Measurements from ENCODE around the gene DYNLT1. TPM values are rescaled to one million over a fixed set of nuclear protein-coding genes. Genes with fewer than 3 reads are reported as not detected.

Gene DYNLT1
- total and polyA plus RNA-seq, 5 donors from 2014 or later, result 103 to 127 (median 121) TPM

- peaks cover 10 to 15% (median 13%) of the 10 kb centered on the region in 4 donors for H3K4me1 Mint-ChIP-seq
- H3K27ac Mint-ChIP-seq, result peak overlapping the region in 2 of 3 donors; percentile 80
- no peaks in the 10 kb centered on the region for H3K9me3 ChIP-seq (ENCODE audit: control insufficient read depth in 2 of 2, low read length in 2 of 2)
- peaks cover 0 to 2% (median 0%) of the 10 kb centered on the region in 7 donors for H3K9me3 Mint-ChIP-seq
- no peaks in the 10 kb centered on the region for H3K27me3 Mint-ChIP-seq
- H3K27me3 ChIP-seq (ENCODE audit: control insufficient read depth, insufficient read depth, low read length), result no peaks in the 10 kb centered on the region
- DNase-seq, result no peak
- peaks cover 80% of the 10 kb centered on the region for H3K36me3 ChIP-seq (ENCODE audit: control insufficient read depth, insufficient read depth, low read length)
- no peak overlapping the region for H3K4me3 Mint-ChIP-seq
- peak in 1 of 2 donors; percentile 47 for ATAC-seq (ENCODE audit: low read depth in 2 of 2)
- H3K4me3 ChIP-seq (ENCODE audit: low read depth, low read length), result no peak overlapping the region
- peaks cover 46% of the 10 kb centered on the region for H3K36me3 Mint-ChIP-seq
- peaks cover 2% of the 10 kb centered on the region for H3K4me1 ChIP-seq (ENCODE audit: control insufficient read depth, insufficient read depth, low read length, poor library complexity, severe bottlenecking)
- no peak overlapping the region for H3K27ac ChIP-seq (ENCODE audit: insufficient read depth, low read length, poor library complexity, severe bottlenecking)
Measured at GRCh38 chr6:158629367-158630221, 14.9 kb downstream of the DYNLT1 start.

GRCh38 chr6:158628542-158628941 lies 16.0 kb downstream of the DYNLT1 start:
- ATAC-seq (ENCODE audit: low read depth in 2 of 2), result no peak
- no peaks in the 10 kb centered on the region for H3K27me3 Mint-ChIP-seq
- Histone ChIP-seq H3K27me3 (ENCODE audit: control insufficient read depth, insufficient read depth, low read length) (no peaks in the 10 kb centered on the region), H3K36me3 (ENCODE audit: control insufficient read depth, insufficient read depth, low read length) (peaks cover 85% of the 10 kb centered on the region), H3K4me1 (ENCODE audit: control insufficient read depth, insufficient read depth, low read length, poor library complexity, severe bottlenecking) (no peaks in the 10 kb centered on the region), H3K27ac (ENCODE audit: insufficient read depth, low read length, poor library complexity, severe bottlenecking) (no peak overlapping the region), H3K9me3 (ENCODE audit: control insufficient read depth in 2 of 2, low read length in 2 of 2) (no peaks in the 10 kb centered on the region), H3K4me3 (ENCODE audit: low read depth, low read length) (no peak overlapping the region)
- H3K9me3 Mint-ChIP-seq, result peaks cover 0 to 2% (median 0%) of the 10 kb centered on the region in 7 donors
- no peak for DNase-seq
- no peak overlapping the region for H3K4me3 Mint-ChIP-seq
- H3K4me1 Mint-ChIP-seq, result peaks cover 7 to 11% (median 8%) of the 10 kb centered on the region in 4 donors
- H3K36me3 Mint-ChIP-seq, result peaks cover 46% of the 10 kb centered on the region
- H3K27ac Mint-ChIP-seq, result no peak overlapping the region

GRCh38 chr6:158627940-158628211 lies 16.7 kb downstream of the DYNLT1 start:
- Histone ChIP-seq H3K27me3 (ENCODE audit: control insufficient read depth, insufficient read depth, low read length) (no peaks in the 10 kb centered on the region), H3K4me3 (ENCODE audit: low read depth, low read length) (no peak overlapping the region), H3K36me3 (ENCODE audit: control insufficient read depth, insufficient read depth, low read length) (peaks cover 80% of the 10 kb centered on the region), H3K27ac (ENCODE audit: insufficient read depth, low read length, poor library complexity, severe bottlenecking) (no peak overlapping the region), H3K4me1 (ENCODE audit: control insufficient read depth, insufficient read depth, low read length, poor library complexity, severe bottlenecking) (no peaks in the 10 kb centered on the region), H3K9me3 (ENCODE audit: control insufficient read depth in 2 of 2, low read length in 2 of 2) (no peaks in the 10 kb centered on the region)
- peak overlapping the region in 2 of 3 donors; percentile 76 to 83 for H3K27ac Mint-ChIP-seq
- no peak overlapping the region for H3K4me3 Mint-ChIP-seq
- peaks cover 7 to 12% (median 8%) of the 10 kb centered on the region in 4 donors for H3K4me1 Mint-ChIP-seq
- DNase-seq, result no peak
- ATAC-seq (ENCODE audit: low read depth in 2 of 2), result no peak
- peaks cover 46% of the 10 kb centered on the region for H3K36me3 Mint-ChIP-seq
- peaks cover 0 to 2% (median 0%) of the 10 kb centered on the region in 7 donors for H3K9me3 Mint-ChIP-seq
- H3K27me3 Mint-ChIP-seq, result no peaks in the 10 kb centered on the region

GRCh38 chr6:158627168-158627939 lies 17.2 kb downstream of the DYNLT1 start:
- ATAC-seq (ENCODE audit: low read depth in 2 of 2) (no peak), DNase-seq (no peak)
- H3K36me3 Mint-ChIP-seq, result peaks cover 44% of the 10 kb centered on the region

GRCh38 chr6:158626360-158627167 lies 18.0 kb downstream of the DYNLT1 start:
- Histone ChIP-seq H3K9me3 (ENCODE audit: control insufficient read depth in 2 of 2, low read length in 2 of 2) (no peaks in the 10 kb centered on the region), H3K36me3 (ENCODE audit: control insufficient read depth, insufficient read depth, low read length) (peaks cover 84% of the 10 kb centered on the region), H3K27ac (ENCODE audit: insufficient read depth, low read length, poor library complexity, severe bottlenecking) (no peak overlapping the region), H3K4me1 (ENCODE audit: control insufficient read depth, insufficient read depth, low read length, poor library complexity, severe bottlenecking) (no peaks in the 10 kb centered on the region), H3K4me3 (ENCODE audit: low read depth, low read length) (no peak overlapping the region), H3K27me3 (ENCODE audit: control insufficient read depth, insufficient read depth, low read length) (no peaks in the 10 kb centered on the region)
- Mint-ChIP-seq H3K4me3 (no peak overlapping the region), H3K9me3 (peaks cover 0 to 2% (median 0%) of the 10 kb centered on the region in 7 donors), H3K4me1 (peaks cover 4 to 10% (median 7%) of the 10 kb centered on the region in 4 donors), H3K27ac (peak overlapping the region in 2 of 3 donors; percentile 76 to 83), H3K36me3 (peaks cover 42% of the 10 kb centered on the region), H3K27me3 (no peaks in the 10 kb centered on the region)
- ATAC-seq (ENCODE audit: low read depth in 2 of 2) (no peak), DNase-seq (no peak)

More at GRCh38 chr6:158627168-158627939, 17.2 kb downstream of the DYNLT1 start:
- H3K9me3 Mint-ChIP-seq, result peaks cover 0 to 2% (median 0%) of the 10 kb centered on the region in 7 donors
- H3K36me3 ChIP-seq (ENCODE audit: control insufficient read depth, insufficient read depth, low read length), result peaks cover 81% of the 10 kb centered on the region
- no peaks in the 10 kb centered on the region for H3K4me1 ChIP-seq (ENCODE audit: control insufficient read depth, insufficient read depth, low read length, poor library complexity, severe bottlenecking)
- H3K4me1 Mint-ChIP-seq, result peaks cover 7 to 12% (median 8%) of the 10 kb centered on the region in 4 donors
- no peaks in the 10 kb centered on the region for H3K27me3 ChIP-seq (ENCODE audit: control insufficient read depth, insufficient read depth, low read length)
- no peak overlapping the region for H3K27ac ChIP-seq (ENCODE audit: insufficient read depth, low read length, poor library complexity, severe bottlenecking)
- no peak overlapping the region for H3K4me3 ChIP-seq (ENCODE audit: low read depth, low read length)
- peak overlapping the region in 2 of 3 donors; percentile 76 to 83 for H3K27ac Mint-ChIP-seq
- H3K27me3 Mint-ChIP-seq, result no peaks in the 10 kb centered on the region
- no peak overlapping the region for H3K4me3 Mint-ChIP-seq
- no peaks in the 10 kb centered on the region for H3K9me3 ChIP-seq (ENCODE audit: control insufficient read depth in 2 of 2, low read length in 2 of 2)

GRCh38 chr6:158625881-158626305 lies 18.6 kb downstream of the DYNLT1 start:
- Mint-ChIP-seq H3K27ac (peak overlapping the region in 2 of 3 donors; percentile 62 to 83), H3K9me3 (no peaks in the 10 kb centered on the region)

More at GRCh38 chr6:158625881-158626305, 18.6 kb downstream of the DYNLT1 start:
- Histone ChIP-seq H3K36me3 (ENCODE audit: control insufficient read depth, insufficient read depth, low read length) (peaks cover 84% of the 10 kb centered on the region), H3K4me3 (ENCODE audit: low read depth, low read length) (no peak overlapping the region), H3K9me3 (ENCODE audit: control insufficient read depth in 2 of 2, low read length in 2 of 2) (no peaks in the 10 kb centered on the region), H3K27ac (ENCODE audit: insufficient read depth, low read length, poor library complexity, severe bottlenecking) (no peak overlapping the region), H3K4me1 (ENCODE audit: control insufficient read depth, insufficient read depth, low read length, poor library complexity, severe bottlenecking) (no peaks in the 10 kb centered on the region), H3K27me3 (ENCODE audit: control insufficient read depth, insufficient read depth, low read length) (no peaks in the 10 kb centered on the region)
- Mint-ChIP-seq H3K36me3 (peaks cover 40% of the 10 kb centered on the region), H3K27me3 (no peaks in the 10 kb centered on the region), H3K4me3 (no peak overlapping the region), H3K4me1 (peaks cover 0 to 7% (median 3%) of the 10 kb centered on the region in 4 donors)
- ATAC-seq (ENCODE audit: low read depth in 2 of 2), result no peak
- DNase-seq, result no peak
